Trophoblast cell (in vitro differentiated cells and primary cell): Measurements from ENCODE around the gene RMRP.

Experiments used
- DNase-seq, 2 donors: peaks; one replicate each; pipeline ENCODE4 v3.0.0-alpha.2; 2016
- H2AFZ ChIP-seq: 2 replicates; pipeline ENCODE4 v1.6.1; 2013; ENCODE audit warnings: low read length, moderate library complexity, mild to moderate bottlenecking; ENCODE audit not compliant: insufficient read depth, poor library complexity
- H2AK5ac ChIP-seq: 2 replicates; pipeline ENCODE4 v1.6.1; 2013; ENCODE audit warnings: mild to moderate bottlenecking, low read length
- H2BK120ac ChIP-seq: 2 replicates; pipeline ENCODE4 v1.6.1; 2013; ENCODE audit warnings: low read length, mild to moderate bottlenecking, moderate library complexity; ENCODE audit not compliant: insufficient read depth, poor library complexity
- H2BK12ac ChIP-seq: 2 replicates; pipeline ENCODE4 v1.6.1; 2013; ENCODE audit warnings: mild to moderate bottlenecking, low read length, moderate library complexity
- H2BK5ac ChIP-seq: 2 replicates; pipeline ENCODE4 v1.6.1; 2013; ENCODE audit warnings: low read length, low read depth, moderate library complexity, mild to moderate bottlenecking; ENCODE audit not compliant: poor library complexity
- H3K14ac ChIP-seq: 2 replicates; pipeline ENCODE4 v1.6.1; 2013; ENCODE audit warnings: mild to moderate bottlenecking, low read length
- H3K18ac ChIP-seq: 2 replicates; pipeline ENCODE4 v1.6.1; 2013; ENCODE audit warnings: mild to moderate bottlenecking, low read length
- H3K23ac ChIP-seq: 2 replicates; pipeline ENCODE4 v1.6.1; 2013; ENCODE audit warnings: low read length
- H3K27ac ChIP-seq: 2 replicates; pipeline ENCODE4 v1.5.1; 2013; ENCODE audit warnings: low read depth, mild to moderate bottlenecking, inconsistent platforms, low read length, moderate library complexity
- H3K27me3 ChIP-seq: 2 replicates; pipeline ENCODE4 v1.6.1; 2013; ENCODE audit warnings: inconsistent platforms, mild to moderate bottlenecking, low read length, moderate library complexity; ENCODE audit not compliant: insufficient read depth
- H3K36me3 ChIP-seq, 2 experiments: 1 replicate in 1 of 2; 2 replicates in 1 of 2; pipeline ENCODE4 v1.6.1; 2013; ENCODE audit warnings: low read length in 2 of 2, mild to moderate bottlenecking in 2 of 2, moderate library complexity in 1 of 2; ENCODE audit not compliant: insufficient read depth in 2 of 2, control insufficient read depth in 1 of 2
- H3K4ac ChIP-seq: 2 replicates; pipeline ENCODE4 v1.6.1; 2013; ENCODE audit warnings: low read depth, mild to moderate bottlenecking, low read length, moderate library complexity
- H3K4me1 ChIP-seq, 2 experiments: 1 replicate in 1 of 2; 2 replicates in 1 of 2; pipeline ENCODE4 v1.6.1; 2013; ENCODE audit warnings: low read length in 2 of 2, mild to moderate bottlenecking in 2 of 2, moderate library complexity in 1 of 2; ENCODE audit not compliant: insufficient read depth in 2 of 2, control insufficient read depth in 1 of 2
- H3K4me2 ChIP-seq: 2 replicates; pipeline ENCODE4 v1.6.1; 2013; ENCODE audit warnings: inconsistent platforms, mild to moderate bottlenecking, low read length, moderate library complexity
- H3K4me3 ChIP-seq: 2 replicates; pipeline ENCODE4 v1.5.1; 2013; ENCODE audit warnings: mild to moderate bottlenecking, low read depth, low read length, inconsistent platforms
- H3K79me1 ChIP-seq: one replicate; pipeline ENCODE4 v1.6.1; 2013; ENCODE audit warnings: low read length
- H3K79me2 ChIP-seq: 2 replicates; pipeline ENCODE4 v1.6.1; 2013; ENCODE audit warnings: low read length, mild to moderate bottlenecking; ENCODE audit not compliant: control insufficient read depth, insufficient read depth, poor library complexity
- H3K9ac ChIP-seq: 2 replicates; pipeline ENCODE4 v1.6.1; 2013; ENCODE audit warnings: mild to moderate bottlenecking, low read length
- H3K9me3 ChIP-seq: 2 replicates; pipeline ENCODE4 v1.6.1; 2013; ENCODE audit warnings: low read depth, mild to moderate bottlenecking, control low read depth, inconsistent platforms, low read length; ENCODE audit not compliant: insufficient read depth
- H4K12ac ChIP-seq: 2 replicates; pipeline ENCODE4 v1.6.1; 2013; ENCODE audit warnings: low read depth, mild to moderate bottlenecking, low read length, moderate library complexity
- H4K8ac ChIP-seq: 2 replicates; pipeline ENCODE4 v1.6.1; 2013; ENCODE audit warnings: low read depth, mild to moderate bottlenecking, low read length, moderate library complexity
- H4K91ac ChIP-seq: one replicate; pipeline ENCODE4 v1.6.1; 2013; ENCODE audit warnings: low read depth, mild to moderate bottlenecking, low read length, moderate library complexity
- WGBS: extraction: QIAGEN DNeasy Blood & Tissue Kit; methylation state at CpG from one replicate; pipeline ENCODE4 v1.1.7; 2013; ENCODE audit warnings: missing lambda C conversion rate; ENCODE audit not compliant: insufficient read length, insufficient coverage; ENCODE audit errors: extremely low coverage; 5-methylcytosine and 5-hydroxymethylcytosine counted together

RMRP gene

GRCh38 chr9:35686222-35687203, 28.7 kb upstream of the RMRP start:
- H3K4me1 ChIP-seq, result peaks cover 16 to 24% of the 10 kb centered on the region in 2 experiments
- H4K91ac ChIP-seq, result no peak overlapping the region
- H2BK12ac ChIP-seq, result no peak overlapping the region
- no peaks in the 10 kb centered on the region for H3K27me3 ChIP-seq
- H3K36me3 ChIP-seq, result peaks cover 40 to 49% of the 10 kb centered on the region in 2 experiments
- no CpG with 5 or more reads among the region's 11 CpGs for WGBS
- no peak overlapping the region for H3K4me2 ChIP-seq
- no peak overlapping the region for H2AFZ ChIP-seq
- DNase-seq, result no peak
- no peak overlapping the region for H4K8ac ChIP-seq
- no peak overlapping the region for H3K18ac ChIP-seq
- no peak overlapping the region for H2BK5ac ChIP-seq
- no peak overlapping the region for H2AK5ac ChIP-seq
- no peak overlapping the region for H3K9ac ChIP-seq
- H3K23ac ChIP-seq, result no peak overlapping the region
- peaks cover 20% of the 10 kb centered on the region for H3K79me1 ChIP-seq
- no peaks in the 10 kb centered on the region for H3K9me3 ChIP-seq
- H3K79me2 ChIP-seq, result peaks cover 14% of the 10 kb centered on the region
- no peak overlapping the region for H3K27ac ChIP-seq
- no peak overlapping the region for H2BK120ac ChIP-seq
- H3K4ac ChIP-seq, result no peak overlapping the region
- H3K14ac ChIP-seq, result no peak overlapping the region
- no peak overlapping the region for H3K4me3 ChIP-seq
- H4K12ac ChIP-seq, result no peak overlapping the region

GRCh38 chr9:35685506-35685905, 27.7 kb upstream of the RMRP start:
- peaks cover 16 to 24% of the 10 kb centered on the region in 2 experiments for H3K4me1 ChIP-seq
- no peak overlapping the region for H2BK5ac ChIP-seq
- no peak overlapping the region for H3K23ac ChIP-seq
- H3K14ac ChIP-seq, result no peak overlapping the region
- H3K9ac ChIP-seq, result no peak overlapping the region
- H2BK120ac ChIP-seq, result no peak overlapping the region
- no peak overlapping the region for H3K4me2 ChIP-seq
- H2AK5ac ChIP-seq, result no peak overlapping the region
- no peak for DNase-seq
- WGBS, result no CpG with 5 or more reads among the region's 13 CpGs
- H3K4me3 ChIP-seq, result no peak overlapping the region
- peak overlapping the region; percentile 27 for H3K18ac ChIP-seq
- no peak overlapping the region for H2BK12ac ChIP-seq
- no peak overlapping the region for H4K8ac ChIP-seq
- H3K4ac ChIP-seq, result no peak overlapping the region
- no peak overlapping the region for H2AFZ ChIP-seq
- H3K79me2 ChIP-seq, result peaks cover 11% of the 10 kb centered on the region
- H3K27me3 ChIP-seq, result no peaks in the 10 kb centered on the region
- H3K79me1 ChIP-seq, result peaks cover 14% of the 10 kb centered on the region
- no peak overlapping the region for H3K27ac ChIP-seq
- H4K12ac ChIP-seq, result no peak overlapping the region
- no peak overlapping the region for H4K91ac ChIP-seq
- peaks cover 40 to 50% of the 10 kb centered on the region in 2 experiments for H3K36me3 ChIP-seq
- H3K9me3 ChIP-seq, result no peaks in the 10 kb centered on the region

- Histone ChIP-seq H3K4ac (no peak overlapping the region), H3K27ac (no peak overlapping the region), H3K79me2 (peaks cover 8% of the 10 kb centered on the region), H2AK5ac (no peak overlapping the region), H2BK12ac (no peak overlapping the region), H4K12ac (no peak overlapping the region), H3K9ac (peak overlapping the region; percentile 21), H4K8ac (no peak overlapping the region), H4K91ac (no peak overlapping the region), H2BK5ac (no peak overlapping the region), H2AFZ (no peak overlapping the region), H2BK120ac (no peak overlapping the region), H3K4me2 (no peak overlapping the region), H3K9me3 (no peaks in the 10 kb centered on the region), H3K23ac (no peak overlapping the region), H3K79me1 (peaks cover 9% of the 10 kb centered on the region), H3K4me1 (peaks cover 16 to 24% of the 10 kb centered on the region in 2 experiments), H3K18ac (no peak overlapping the region), H3K36me3 (peaks cover 40 to 50% of the 10 kb centered on the region in 2 experiments), H3K4me3 (no peak overlapping the region), H3K27me3 (no peaks in the 10 kb centered on the region), H3K14ac (no peak overlapping the region)
- DNase-seq, result no peak
- no CpG with 5 or more reads among the region's 10 CpGs for WGBS
These were observed 27.1 kb upstream of the RMRP start for GRCh38 chr9:35684921-35685320.

- Histone ChIP-seq H3K9me3 (no peaks in the 10 kb centered on the region), H3K4ac (no peak overlapping the region), H3K4me1 (peaks cover 9 to 10% of the 10 kb centered on the region in 2 experiments), H3K27ac (no peak overlapping the region), H2AFZ (no peak overlapping the region), H3K14ac (no peak overlapping the region), H2BK5ac (no peak overlapping the region), H2BK12ac (no peak overlapping the region), H4K12ac (no peak overlapping the region), H3K79me1 (no peaks in the 10 kb centered on the region), H4K91ac (no peak overlapping the region), H3K36me3 (peaks cover 40 to 50% of the 10 kb centered on the region in 2 experiments), H3K23ac (no peak overlapping the region), H3K4me3 (no peak overlapping the region), H3K9ac (no peak overlapping the region), H3K79me2 (no peaks in the 10 kb centered on the region), H3K18ac (no peak overlapping the region), H3K4me2 (no peak overlapping the region), H4K8ac (no peak overlapping the region), H2AK5ac (no peak overlapping the region), H3K27me3 (no peaks in the 10 kb centered on the region), H2BK120ac (no peak overlapping the region)
- WGBS, result no CpG with 5 or more reads among the region's 2 CpGs
- no peak for DNase-seq
These were observed 25.5 kb upstream of the RMRP start for GRCh38 chr9:35683323-35683722.
